GM18511 (cell line): Measurements from ENCODE around the gene PDSS2.

Experiments used
- ATAC-seq: cut with Tn5 transposase; IDR thresholded peaks from one replicate; pipeline ENCODE4 v1.9.1; 2021; ENCODE audit warnings: mild to moderate bottlenecking, moderate library complexity; ENCODE audit not compliant: unreplicated experiment

The PDSS2 gene

DNA sequence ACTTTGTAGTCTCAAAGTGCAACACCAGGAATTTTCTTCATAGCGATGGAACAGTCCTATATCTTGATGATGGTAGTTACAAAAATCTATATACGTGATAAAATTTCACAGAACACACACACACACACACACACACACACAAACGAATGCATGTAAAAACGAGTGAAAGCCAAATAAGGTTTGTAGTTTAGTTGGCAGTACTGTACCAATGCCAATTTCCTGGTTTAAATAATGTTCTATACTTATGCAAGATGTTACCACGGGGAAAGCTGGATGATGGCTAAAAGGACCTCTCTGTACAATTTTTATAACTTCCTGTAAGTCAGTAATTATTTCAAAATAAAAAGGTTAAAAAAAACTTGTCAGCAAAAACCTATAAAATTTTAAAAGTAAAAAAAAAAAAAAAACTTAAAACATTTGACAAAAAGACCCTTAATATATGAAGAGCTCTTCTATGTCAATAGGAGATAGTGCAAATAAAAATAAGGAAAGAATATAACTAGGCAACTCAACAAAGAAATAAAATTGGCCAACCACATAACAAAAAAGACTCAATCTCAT is 37.6 kb downstream of the PDSS2 start:
- no peak for ATAC-seq

DNA sequence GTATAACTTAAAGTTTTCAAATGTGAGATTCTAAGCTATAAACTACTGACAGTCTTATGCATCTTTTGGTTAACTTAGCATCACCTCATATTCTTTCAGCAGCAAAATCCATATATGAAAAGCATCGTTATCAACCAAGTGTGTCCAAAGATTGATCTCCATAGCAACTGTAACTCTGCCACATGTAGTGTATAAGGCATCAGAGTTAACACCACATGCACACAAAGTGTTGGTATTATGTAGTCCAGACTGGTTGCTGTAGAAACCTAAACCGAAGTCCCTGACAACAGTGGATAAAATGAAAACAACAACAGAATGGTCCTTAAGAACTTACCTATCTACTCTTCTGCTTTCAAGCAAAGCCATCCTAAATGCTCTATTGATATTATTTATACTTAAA is 39.6 kb downstream of the PDSS2 start:
- no peak for ATAC-seq

DNA sequence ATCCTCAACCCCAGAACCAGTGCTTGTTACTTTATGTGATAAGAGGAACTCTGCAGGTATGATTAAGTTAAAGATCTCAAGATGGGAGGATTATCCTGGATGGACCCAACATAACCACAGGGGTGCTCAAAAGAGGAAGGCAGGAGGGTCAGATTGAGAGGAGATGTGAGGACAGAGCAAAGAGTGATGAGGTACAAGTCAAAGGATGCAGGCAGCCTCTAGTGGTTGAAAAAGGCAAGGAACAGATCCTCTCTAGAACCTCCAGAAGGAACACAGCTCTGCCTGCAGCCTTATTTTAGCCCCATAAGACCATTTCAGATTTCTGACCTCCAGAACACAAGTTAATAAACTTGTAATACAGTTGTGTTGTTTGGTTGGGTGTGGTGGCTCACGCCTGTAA is 41.2 kb downstream of the PDSS2 start:
- no peak for ATAC-seq

DNA sequence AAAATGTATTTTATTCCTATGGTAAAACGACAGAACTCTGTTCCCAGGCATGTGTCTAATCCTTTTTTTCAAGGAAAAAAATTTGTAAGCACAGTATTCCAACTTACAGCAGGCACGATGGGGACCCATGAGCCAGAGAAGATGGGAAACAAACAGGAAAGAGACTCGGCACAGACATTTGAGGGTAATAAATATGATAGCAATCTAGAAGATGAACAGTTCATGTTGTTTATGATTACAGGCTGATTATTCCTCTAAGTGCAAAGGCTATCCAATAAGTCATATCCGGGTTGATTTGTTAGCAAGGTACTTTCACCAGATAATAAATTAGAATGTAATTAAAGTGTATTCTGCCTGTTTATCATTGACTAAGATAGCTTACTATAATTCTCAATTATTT is 43.2 kb downstream of the PDSS2 start:
- ATAC-seq, result no peak

DNA sequence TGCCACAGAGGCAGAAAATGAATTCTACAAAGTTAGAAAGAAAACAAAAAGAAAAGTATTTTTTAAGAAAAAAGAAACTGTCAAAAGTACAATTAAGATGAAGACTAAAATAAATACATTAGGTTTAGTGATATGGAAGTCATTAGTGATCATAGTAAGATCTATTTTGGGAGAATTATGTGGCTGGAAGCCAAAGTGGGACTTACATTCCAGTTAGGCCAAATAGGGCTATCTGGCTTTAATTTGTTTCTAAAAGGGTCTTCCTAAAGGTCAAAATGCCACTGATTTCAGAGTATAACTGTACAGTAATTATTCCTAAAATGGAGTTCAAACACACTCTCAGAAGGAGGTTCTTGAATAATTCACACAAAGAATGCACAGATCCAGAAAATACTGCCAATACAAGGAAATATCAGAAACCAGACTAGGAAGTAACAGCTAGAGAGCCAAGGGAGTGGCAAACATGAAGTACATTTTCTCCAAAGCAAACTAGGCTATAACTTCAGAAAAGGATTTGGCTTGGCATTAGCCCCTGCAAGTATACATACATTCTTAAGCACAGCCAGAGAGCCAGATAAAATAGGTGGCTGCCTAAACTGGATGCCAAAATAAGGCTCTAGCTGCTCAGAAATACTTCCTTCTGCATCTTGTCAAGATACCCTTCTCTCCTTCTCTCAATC is 45.3 kb downstream of the PDSS2 start:
- ATAC-seq, result no peak

DNA sequence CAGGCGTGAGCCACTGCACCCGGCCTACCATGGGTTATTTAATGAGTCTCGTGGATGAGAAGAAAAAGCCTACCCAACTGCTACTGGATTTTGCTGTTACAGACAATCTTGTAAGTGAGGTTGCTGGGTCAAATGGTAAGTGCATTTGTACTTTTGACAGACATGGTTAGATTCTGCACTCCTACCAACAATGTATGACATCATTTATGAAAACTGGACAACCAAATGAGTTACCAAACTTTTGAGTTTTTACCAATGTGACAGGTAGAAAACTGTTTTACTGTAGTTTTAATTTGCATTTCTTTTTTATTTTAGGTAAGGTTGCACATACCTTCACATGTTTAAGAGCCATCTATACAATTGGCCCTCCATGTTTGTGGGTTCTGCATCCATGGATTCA is 48.2 kb downstream of the PDSS2 start:
- ATAC-seq, result no peak

DNA sequence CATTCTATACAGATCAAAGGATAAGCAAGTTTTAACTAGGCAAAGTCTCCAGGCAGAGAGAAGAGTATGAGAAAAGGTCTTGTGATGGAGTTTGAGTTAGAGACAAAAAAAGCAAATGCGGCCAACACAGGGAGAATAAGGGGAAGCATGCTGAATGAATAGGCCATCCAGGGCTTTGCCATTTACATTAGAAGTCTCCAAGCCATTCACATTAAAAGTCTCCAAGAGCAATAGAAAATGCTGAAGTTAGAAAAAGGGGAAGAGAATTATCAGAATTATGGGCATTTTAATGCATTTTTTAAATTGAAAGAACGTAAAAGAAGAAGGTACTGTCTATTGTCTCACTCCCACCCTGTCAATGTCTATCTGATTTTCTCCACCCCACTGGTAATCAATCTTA is 49.4 kb downstream of the PDSS2 start:
- no peak for ATAC-seq

DNA sequence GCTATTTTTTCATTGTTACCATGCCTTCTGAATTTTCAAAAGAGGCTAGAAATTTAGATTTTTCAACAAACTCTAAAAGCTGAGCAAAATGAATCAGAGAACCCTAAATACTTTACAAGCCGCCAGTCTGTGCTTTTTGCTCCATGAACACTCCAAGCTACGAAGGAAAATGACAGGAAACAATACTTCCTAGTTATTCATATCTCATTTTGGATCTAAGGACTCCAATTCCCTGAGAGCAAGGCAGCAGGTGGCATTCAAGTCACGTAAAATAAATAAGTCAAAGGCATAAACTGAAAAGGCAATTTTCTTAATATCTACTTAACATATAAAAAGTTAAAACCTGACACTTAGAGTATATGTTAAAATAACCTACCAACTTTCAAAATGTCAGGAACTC is 50.6 kb downstream of the PDSS2 start:
- no peak for ATAC-seq

DNA sequence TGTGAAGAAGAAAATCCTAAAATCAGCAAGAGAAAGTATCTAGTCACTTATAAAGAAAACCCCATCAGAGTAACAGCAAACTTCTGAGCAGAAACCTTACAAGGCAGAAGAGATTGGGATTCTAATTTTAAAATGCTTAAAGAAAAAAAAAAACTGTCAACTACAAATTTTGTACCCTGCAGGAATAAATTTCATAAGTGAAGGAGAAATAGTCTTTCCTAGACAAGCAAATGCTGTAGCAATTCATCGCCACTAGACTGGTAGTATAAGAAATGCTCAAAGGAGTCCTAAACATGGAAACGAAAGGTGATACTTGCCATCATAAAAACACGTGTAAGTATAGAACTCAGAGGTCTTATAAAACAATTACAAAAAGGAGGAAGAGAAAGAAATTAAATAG is 54.4 kb downstream of the PDSS2 start:
- ATAC-seq, result no peak

DNA sequence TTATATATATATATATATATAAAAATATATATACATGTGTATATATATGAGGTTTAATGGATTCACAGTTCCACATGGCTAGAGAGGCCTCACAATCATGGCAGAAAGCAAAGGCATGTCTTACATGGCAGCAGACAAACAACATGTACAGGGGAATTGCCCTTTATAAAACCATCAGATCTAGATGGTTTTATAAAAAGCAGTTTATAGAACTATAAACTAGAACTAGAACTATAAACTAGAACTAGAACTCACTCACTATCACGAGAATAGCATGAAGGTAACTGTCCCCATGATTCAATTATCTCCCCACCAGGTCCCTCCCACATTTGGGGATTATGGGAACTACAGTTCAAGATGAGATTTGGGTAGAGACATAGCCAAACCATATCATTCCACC is 56.8 kb downstream of the PDSS2 start:
- ATAC-seq, result no peak

DNA sequence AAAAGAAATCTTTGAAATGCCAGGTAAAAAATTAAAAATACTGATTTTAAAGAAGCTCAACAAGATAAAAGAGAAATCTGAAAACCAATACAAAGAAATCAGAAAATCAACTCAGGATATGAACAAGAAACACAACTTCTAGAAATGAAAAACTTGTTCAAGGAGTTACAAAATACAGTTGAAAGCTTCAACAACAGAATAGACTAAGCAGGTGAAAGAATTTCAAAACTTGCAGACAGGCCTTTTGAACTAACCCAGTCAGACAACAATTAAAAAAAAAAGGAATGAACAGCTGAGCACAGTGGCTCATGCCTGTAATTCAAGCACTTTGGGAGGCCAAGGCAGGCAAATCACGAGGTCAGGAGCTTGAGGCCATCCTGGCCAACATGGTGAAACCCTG is 57.8 kb downstream of the PDSS2 start:
- ATAC-seq, result no peak

DNA sequence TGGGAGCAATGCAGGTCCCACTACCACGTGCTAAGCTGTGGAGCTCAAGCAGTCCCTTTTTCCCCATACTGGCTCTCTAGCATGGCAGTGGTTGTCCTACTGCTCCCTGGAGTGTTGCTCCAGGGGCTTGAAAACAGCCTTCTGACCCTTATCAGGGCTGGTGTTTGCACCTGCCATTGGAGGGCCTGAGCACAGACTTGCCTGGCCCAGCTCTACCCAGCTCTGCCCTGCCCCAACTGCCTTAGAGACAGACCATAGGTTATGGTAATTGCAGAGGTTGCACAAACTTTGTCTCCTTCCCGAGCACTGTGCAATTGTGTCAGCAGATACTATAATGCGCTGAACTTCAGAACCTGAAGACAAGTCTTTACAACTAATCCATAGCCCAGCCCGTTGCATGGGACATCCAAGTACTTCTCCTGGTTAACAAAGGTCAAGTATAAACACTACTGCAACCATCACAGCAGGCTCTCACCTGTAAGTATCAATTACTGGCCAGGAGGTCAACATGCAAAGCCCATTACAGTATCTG is 58.7 kb downstream of the PDSS2 start:
- no peak for ATAC-seq

DNA sequence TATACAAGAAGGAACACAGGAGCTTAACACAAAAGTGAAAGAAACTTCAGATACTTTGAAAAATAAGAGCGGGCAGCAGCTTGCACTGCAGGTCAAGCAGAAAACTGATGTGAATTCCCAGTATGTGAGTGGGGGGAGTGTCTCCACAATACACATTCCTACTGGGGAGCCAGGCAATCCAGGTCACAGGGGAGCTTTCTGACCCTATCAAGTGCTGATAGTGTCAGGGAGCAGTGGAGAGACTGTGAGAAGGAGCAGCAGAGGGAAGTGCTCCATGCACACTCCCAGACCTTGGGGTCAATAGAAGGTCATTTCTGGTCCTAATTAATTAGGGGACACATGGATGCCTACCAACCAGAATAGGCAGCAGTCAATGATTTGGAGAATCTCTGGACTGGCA is 59.4 kb downstream of the PDSS2 start:
- no peak for ATAC-seq

DNA sequence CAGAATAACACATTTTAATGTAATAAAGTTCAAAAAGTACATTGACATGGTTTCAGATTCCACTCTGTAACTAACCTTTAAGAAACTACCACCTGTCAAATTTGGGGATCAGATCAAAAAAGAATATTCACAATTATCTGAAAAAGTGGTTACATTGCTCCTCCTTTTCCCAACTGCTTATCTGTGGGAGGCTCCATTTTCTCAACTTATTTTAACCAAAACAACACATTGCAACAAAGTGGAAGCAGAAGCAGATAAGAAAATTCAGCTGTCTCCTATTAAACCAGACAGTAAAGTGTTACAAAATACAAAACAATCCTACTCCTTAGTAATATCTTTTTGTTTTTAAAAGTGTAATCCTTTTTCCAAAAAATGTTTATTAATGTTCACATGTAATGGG is 61.4 kb downstream of the PDSS2 start:
- ATAC-seq, result no peak

DNA sequence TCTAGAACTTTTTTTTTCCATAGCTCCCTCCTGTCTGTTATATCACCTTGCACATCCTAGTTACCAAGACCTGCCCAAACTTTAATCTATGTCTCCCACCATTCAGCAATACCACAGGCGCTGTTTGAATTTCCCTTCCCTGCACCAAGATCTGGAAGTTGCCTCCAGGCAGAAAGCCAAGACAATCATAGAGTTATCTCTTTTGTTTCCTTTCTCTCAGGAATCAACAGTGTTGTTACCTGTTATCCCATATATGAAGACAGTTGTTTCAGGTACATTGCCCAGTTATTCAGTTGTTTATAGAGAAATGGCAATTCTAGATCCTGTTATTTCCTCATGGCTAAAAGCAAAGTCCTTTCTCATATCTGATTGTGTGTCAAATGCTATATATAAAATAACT is 63.2 kb downstream of the PDSS2 start:
- ATAC-seq, result no peak

DNA sequence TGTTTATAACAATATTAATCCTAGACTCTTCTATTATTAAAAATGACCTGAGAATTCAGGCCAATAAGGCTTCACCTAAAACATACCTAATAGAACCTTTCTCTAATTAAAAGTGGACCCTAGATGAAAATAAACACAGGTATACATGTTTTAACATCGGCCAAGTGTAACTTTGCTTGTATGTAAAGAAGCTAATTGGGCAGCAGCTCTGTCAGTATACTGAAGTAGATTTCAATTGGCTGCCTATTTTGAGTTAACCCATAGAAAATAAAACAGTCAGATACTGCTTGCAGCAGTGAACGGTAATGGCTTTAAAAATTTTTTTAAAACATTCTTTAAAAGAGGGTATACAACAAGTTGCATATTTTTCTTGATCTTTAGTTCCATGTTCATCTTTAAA is 67.3 kb downstream of the PDSS2 start:
- ATAC-seq, result no peak

DNA sequence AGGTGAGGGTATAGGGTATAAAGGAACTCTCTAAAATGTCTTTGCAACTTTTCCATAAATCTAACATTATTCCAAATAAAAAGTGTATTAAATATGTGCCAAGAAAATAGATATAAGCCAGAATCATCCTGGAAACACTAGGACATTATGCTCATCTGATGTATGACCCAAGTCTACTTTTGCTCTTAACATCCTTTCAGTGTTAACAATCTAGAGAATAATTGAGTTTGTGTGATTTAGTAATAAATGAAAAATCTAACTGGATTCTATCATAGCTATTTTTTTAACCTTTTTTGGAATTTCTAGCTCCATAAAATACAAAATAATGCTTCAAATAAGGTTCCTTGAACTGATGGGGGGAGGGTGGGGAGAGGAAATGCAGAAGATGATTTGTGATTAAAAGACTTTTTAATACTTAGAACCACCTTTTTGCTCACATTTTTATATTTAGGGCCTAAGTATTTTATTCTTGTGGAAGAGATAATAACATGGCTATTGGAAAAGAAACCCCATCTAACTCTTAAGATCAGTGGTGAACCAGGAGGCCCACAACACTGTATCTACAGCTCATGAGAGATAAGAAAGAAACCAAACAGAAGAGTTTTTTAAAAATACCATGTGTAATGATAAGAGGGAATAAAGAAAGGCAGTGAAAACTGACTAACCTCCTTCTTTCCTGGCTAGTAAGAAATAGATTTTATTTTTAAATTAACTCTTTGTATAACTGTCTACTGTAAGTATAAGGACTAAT is 68.5 kb downstream of the PDSS2 start:
- no peak for ATAC-seq

DNA sequence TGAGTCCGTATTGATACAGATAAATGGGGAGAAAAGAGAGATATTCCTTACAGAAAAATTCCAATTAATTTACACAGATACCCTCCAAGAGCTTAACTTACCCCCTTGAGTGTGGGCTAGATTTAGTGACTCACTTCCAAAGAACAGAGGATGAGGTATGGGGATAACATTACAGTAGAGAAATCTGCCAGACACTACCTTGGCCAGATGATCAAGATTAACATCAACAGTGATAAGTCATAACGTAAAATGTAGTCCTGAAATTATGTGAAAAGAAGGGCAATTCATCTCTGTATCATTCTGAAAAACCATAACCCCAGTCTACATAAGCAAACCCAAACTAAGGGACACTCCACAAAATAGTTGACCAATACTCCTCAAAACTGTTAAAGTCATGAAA is 69.3 kb downstream of the PDSS2 start:
- no peak for ATAC-seq

DNA sequence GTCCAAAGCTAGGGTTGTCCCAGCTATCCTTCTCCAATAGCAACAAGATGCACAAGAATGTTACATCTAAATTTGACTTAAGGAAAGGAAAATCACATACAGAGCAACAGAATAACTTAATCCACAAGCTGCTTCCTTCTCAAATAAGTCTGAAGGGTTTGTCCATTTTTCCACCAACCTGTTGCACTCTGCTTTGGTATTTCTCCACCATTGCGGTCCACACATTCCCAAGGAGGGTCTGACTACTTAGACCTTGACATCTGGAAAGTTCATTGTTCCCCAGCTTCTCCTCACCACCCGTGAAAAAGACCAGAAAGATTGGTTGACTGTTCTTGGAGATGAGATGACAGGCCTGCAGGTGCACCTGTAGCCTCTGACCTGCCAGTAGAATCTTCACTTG is 72.5 kb downstream of the PDSS2 start:
- ATAC-seq, result no peak

DNA sequence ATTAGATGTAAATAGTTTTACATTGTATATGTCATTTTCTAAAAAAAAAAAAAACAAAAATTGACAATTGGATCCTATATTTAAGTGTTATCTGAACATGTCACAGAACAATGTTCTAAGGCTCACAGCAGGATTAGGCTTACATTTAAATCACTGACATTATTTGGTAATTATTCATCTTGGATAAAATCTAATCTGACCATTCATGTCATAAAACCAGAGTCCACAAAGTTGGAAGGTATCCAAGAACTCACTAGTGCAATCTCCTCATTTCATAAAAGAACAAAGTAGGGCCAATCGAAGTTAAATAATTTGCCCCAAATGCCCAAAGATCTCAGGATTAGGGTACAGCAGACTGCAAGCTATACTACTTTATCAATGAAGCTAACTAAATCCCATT is 73.0 kb downstream of the PDSS2 start:
- no peak for ATAC-seq

DNA sequence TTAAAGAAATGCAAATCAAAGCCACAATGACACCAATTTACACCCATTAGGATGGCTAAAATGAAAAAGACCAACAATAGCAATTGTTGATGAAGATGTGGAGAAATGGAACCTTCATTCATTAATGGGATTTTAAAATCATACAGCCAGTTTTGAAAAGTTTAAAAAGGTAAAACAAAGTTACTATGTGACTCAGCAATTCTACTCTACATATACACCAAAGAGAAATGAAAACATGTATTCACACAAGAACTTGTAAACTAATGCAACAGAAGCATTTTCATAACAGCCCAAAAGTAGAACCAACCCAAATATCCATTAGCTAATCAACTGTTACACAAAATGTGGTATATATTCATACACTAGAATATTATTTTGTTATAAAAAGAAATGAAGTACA is 75.7 kb downstream of the PDSS2 start:
- no peak for ATAC-seq

DNA sequence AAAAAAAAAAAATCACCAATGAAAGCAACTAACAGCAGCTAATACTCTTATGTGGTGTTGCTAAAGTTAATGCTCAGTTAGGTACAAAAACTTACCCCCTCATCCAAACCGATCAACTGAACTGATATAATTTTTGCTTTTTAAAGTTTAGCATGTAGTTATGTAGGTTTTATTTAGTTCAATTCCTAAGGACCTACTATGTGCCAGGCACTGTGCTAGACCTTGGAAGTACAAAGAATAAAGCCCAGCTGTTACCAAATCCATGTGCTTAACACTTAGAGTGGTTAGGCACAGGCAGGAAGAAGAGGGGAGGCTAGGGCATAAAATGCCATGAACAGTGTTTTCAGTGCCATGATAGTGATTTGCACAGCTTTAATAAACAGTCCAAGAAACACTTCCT is 85.1 kb downstream of the PDSS2 start:
- ATAC-seq, result no peak
